Hindlimb muscle (tissue), 1 donor: ENCODE results near the gene SGSH. TPM values are rescaled to one million over a fixed set of nuclear protein-coding genes. Genes with fewer than 3 reads are reported as not detected.

Experiments used
- DNase-seq: peaks from one replicate; pipeline ENCODE4 v3.0.0-alpha.2; 2013
- polyA plus RNA-seq: library from polyadenylated mRNA; unstranded; fragments of 120-200 nt; gene quantifications from one replicate; pipeline ENCODE4 v1.2.1, GENCODE V29; 2013; ENCODE audit not compliant: insufficient read length

SGSH gene
- polyA plus RNA-seq, 1 donor = 24.6 TPM

- no peak for DNase-seq
Observed at GRCh38 chr17:80182118-80182844, 37.9 kb downstream of the SGSH start.

GRCh38 chr17:80181431-80181830 is 38.7 kb downstream of the SGSH start:
- no peak for DNase-seq

- no peak for DNase-seq
Observed at GRCh38 chr17:80180192-80180591, 39.9 kb downstream of the SGSH start.

DNA sequence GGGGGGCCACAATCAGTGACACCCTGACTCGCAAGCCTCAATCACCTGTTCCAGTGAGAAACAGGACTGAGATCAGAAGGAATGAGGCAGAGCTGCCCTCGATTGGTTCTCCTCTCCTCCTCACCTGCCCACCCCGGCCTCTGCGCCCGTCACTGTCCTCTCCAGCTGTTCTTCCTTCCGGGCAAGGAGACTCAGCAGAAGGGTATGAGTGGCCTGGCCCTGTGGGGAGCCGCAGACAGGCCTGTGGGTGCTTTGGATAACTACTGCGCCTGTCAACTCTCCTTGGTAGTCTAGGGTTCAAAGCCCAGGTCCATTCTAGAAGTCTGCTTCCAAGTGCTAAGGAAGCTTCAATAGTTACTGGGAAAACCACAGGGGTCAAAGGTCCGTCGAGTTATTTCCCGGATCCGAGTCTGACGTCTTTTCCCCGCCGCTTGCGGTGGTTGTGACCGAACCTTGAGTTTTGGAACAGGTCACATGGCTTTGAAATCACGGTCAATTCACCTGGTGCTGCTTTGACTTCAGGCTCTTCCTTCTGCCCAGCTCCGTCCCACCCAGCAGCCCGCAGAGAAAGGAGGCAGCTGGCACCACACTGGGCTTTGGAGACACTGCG is 42.0 kb downstream of the SGSH start:
- no peak for DNase-seq

GRCh38 chr17:80176757-80177156 is 43.4 kb downstream of the SGSH start:
- no peak for DNase-seq

DNA sequence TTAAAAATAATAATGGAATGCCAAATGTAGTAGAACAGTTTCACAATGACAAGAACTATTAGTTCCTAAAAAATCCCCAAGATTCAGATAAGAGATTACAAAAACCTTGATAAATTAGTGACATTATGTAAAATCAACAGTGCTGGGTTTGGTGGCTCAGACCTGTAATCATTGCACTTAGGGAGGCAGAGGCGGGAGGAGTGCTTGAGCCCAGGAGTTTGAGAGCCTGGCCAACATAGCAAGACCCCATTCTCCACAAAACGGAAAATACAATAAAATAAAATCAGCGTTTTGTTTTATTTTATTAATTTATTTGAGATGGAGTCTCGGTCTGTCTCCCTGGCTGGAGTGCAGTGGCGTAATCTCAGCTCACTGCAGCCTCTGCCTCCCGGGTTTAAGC is 46.2 kb downstream of the SGSH start:
- DNase-seq = no peak

DNA sequence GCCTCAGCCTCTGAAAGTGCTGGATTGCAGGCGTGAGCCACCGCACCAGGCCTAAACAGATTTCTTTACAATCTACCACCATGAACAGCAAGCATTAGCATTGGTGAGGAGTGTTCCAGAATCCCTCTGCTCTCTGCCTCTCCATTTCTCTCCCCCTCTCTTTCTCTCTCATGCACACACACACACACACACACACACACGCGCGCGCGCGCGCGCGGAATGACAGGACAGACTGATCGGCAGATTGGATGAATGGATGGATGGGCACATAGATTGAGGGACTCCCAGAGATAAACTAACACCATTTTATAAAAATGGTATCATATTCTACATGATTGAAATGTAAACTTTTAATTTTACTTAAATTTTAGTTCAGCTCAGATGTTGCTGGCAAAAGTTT is 47.0 kb downstream of the SGSH start:
- DNase-seq = no peak

DNA sequence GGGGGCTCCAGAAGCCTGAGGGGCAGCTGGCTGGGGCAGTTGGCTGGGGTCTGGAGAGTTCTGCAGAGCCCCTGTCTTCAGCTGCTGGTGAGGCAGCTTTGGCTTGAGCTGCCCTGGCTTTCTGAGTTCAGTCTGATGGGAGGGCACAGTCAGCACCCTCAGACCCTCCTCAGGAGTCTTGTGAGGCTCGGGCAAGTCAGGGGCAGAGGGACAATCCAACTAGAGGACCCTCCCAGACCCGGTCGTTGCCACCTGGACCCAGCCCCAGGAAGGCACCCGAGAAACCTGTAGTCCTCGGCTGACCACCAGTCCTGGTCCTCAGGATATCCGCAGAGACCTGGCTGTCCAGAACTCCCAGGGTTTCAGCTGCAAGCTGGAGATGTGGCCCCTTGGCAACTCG is 48.5 kb downstream of the SGSH start:
- no peak for DNase-seq

GRCh38 chr17:80169784-80170500 is 50.2 kb downstream of the SGSH start, which contains the start of gene CARD14:
Gene CARD14, plus strand, starts transcription at chr17:80170030. Its CDS starts 11,409 bp downstream, at chr17:80181439.
- DNase-seq = no peak

DNA sequence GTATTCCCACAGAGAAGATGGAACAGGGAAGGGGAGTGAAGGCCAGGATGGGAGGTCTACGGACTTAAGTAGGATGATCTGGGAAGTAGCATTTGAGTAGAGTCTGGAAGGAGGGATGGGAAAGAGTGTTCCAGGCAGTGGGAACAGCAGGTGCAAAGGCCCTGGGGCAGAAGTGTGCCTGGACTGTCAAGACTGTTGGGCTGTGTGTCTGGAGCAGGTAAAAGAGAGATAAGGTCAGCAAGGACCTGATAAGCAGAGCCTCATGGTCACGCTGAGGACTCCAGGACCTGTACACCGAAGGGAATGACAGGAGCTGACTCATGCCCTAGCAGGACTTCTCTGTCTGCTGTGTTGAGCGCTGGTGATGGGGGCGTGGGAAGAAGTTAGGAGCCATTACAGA is 51.0 kb downstream of the SGSH start:
- no peak for DNase-seq

DNA sequence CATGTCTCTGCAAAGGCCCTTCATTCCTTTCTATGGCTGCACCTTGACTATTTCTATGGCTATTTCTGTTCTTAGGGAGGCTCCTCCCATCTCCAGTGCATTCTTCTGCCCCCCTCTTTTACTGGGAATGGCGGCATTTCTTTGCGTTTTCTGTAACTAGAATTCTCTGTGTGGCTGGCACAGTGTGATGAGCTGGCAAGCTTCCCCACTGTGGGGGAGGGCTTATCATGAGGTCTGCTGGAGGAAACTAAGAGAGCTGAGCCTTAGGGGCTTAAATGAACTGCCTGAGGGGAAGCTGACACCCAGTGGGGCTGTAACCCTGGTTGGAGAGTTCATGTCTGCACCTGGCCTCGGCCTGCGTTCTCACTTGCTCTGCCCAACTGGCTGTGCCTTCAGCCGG is 51.8 kb downstream of the SGSH start:
- DNase-seq = no peak

- DNase-seq = no peak
Observed at GRCh38 chr17:80166446-80166845, 53.7 kb downstream of the SGSH start.

DNA sequence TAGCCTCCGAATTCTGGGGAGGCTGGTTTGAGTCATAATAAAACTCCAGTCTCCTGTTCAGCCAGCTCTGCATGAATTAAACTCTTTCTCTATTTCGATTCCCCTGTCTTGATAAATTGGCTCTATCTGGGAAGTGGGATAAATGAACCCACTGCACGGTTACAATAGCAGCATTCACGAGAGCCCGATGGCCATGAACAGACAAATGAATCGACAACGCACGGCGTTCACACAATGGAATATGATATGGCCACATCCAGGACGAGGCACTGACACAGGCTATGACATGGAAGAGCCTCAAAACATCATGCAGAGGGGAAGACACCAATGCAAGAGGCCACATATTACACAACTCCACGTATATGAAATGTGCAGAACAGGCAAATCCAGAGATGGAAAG is 55.9 kb downstream of the SGSH start:
- no peak for DNase-seq

GRCh38 chr17:80163336-80163735 is 56.8 kb downstream of the SGSH start:
- DNase-seq = no peak

DNA sequence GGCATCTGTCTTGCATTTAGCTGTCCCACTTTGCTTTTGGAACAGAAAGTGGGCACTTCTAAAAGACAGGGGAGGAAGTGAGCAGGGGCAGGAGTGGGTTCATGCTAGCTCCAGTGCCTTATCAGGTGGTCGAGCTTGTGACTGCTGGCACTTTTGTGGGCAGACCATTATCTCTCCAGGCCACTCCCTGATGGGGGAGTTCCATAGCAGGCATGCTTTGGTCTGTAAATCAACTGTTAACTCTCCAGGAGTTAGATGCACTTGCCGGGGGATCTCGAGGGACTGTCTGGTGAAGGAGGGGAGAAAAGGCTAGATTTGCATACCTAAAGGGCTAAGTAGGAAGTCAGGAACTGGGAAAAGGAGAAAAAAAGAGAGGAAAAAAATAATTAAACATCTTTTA is 59.6 kb downstream of the SGSH start:
- DNase-seq = no peak

Other genes starting within 250 kb of the SGSH start
- gene TBC1D16, start 184.5 kb downstream of the SGSH start, polyA plus RNA-seq = 37.2 TPM
- 7.2 TPM for gene CCDC40, start 183.7 kb downstream of the SGSH start, polyA plus RNA-seq
- 38.6 TPM for gene GAA, start 118.8 kb downstream of the SGSH start, polyA plus RNA-seq
- 75.8 TPM for gene EIF4A3, start 73.2 kb downstream of the SGSH start, polyA plus RNA-seq
- 1.1 TPM for gene CARD14, start 50.3 kb downstream of the SGSH start, polyA plus RNA-seq
- 11.0 TPM for gene SLC26A11, start 94 bp upstream of the SGSH start, polyA plus RNA-seq
- 40.0 TPM for gene RNF213, start 40.5 kb upstream of the SGSH start, polyA plus RNA-seq
- gene ENDOV, start 194.8 kb upstream of the SGSH start, polyA plus RNA-seq = 23.3 TPM